Fibroblast of lung (primary cell): ENCODE data around the gene PDLIM4. TPM values are rescaled to one million over a fixed set of nuclear protein-coding genes. Genes with fewer than 3 reads are reported as not detected.

Experiments used
- DNase-seq, 2 donors: peaks; one replicate each; pipeline versions ENCODE4 v3.0.0 to v3.0.0-alpha.2; 2010; ENCODE audit warnings: low read depth in 2 of 2
- H2AFZ ChIP-seq: 2 replicates; pipeline ENCODE4 v1.5.1; 2012; ENCODE audit warnings: low read length, control low read depth, inconsistent platforms
- H3K27ac ChIP-seq: 2 replicates; pipeline ENCODE4 v1.5.1; 2011; ENCODE audit warnings: low read length, control low read depth; ENCODE audit not compliant: insufficient read depth
- H3K27me3 ChIP-seq: 2 replicates; pipeline ENCODE4 v1.5.1; 2011; ENCODE audit warnings: mild to moderate bottlenecking, low read length; ENCODE audit not compliant: control insufficient read depth, insufficient read depth
- H3K36me3 ChIP-seq: 2 replicates; pipeline ENCODE4 v1.5.1; 2011; ENCODE audit warnings: low read length; ENCODE audit not compliant: control insufficient read depth, insufficient read depth
- H3K4me1 ChIP-seq: 2 replicates; pipeline ENCODE4 v1.5.1; 2011; ENCODE audit warnings: low read length; ENCODE audit not compliant: control insufficient read depth, insufficient read depth; ENCODE audit errors: extremely low read depth
- H3K4me2 ChIP-seq: 2 replicates; pipeline ENCODE4 v1.5.1; 2011; ENCODE audit warnings: low read length, control low read depth; ENCODE audit not compliant: insufficient read depth; ENCODE audit errors: extremely low read depth
- H3K4me3 ChIP-seq, 4 experiments: fragments of 200-600 bp in 1 of 4; sonication (generic) in 1 of 4; replicated peaks in 1 of 4; 2 replicates each; pipeline ENCODE4 v1.5.1; 2011 to 2016; ENCODE audit warnings: low read length in 4 of 4, low read depth in 3 of 4, mild to moderate bottlenecking in 3 of 4, control low read depth in 2 of 4, inconsistent platforms in 1 of 4, mixed read lengths in 1 of 4; ENCODE audit not compliant: insufficient read depth in 1 of 4; ENCODE audit errors: control extremely low read depth in 1 of 4
- H3K79me2 ChIP-seq: 2 replicates; pipeline ENCODE4 v1.5.1; 2012; ENCODE audit warnings: mild to moderate bottlenecking, low read length, inconsistent platforms; ENCODE audit not compliant: control insufficient read depth, insufficient read depth
- H3K9ac ChIP-seq: 2 replicates; pipeline ENCODE4 v1.5.1; 2011; ENCODE audit warnings: mild to moderate bottlenecking, low read length, control low read depth; ENCODE audit not compliant: insufficient read depth
- H3K9me3 ChIP-seq: 2 replicates; pipeline ENCODE4 v1.5.1; 2012; ENCODE audit warnings: low read depth, low read length; ENCODE audit not compliant: control insufficient read depth, insufficient read depth
- H4K20me1 ChIP-seq: 2 replicates; pipeline ENCODE4 v1.5.1; 2011; ENCODE audit warnings: low read length; ENCODE audit not compliant: control insufficient read depth, insufficient read depth; ENCODE audit errors: extremely low read depth
- CTCF ChIP-seq, 2 donors: IDR thresholded peaks in 1 of 2; conservative IDR thresholded peaks in 1 of 2; 1 replicate in 1 of 2; 2 replicates in 1 of 2; pipeline ENCODE4 v1.5.1; 2011 to 2012; ENCODE audit warnings: low read length in 2 of 2, control low read depth in 1 of 2, inconsistent platforms in 1 of 2, low read depth in 1 of 2, mild to moderate bottlenecking in 1 of 2
- EZH2 ChIP-seq: IDR thresholded peaks from 2 replicates; pipeline ENCODE4 v1.5.1; 2012; ENCODE audit warnings: low read length, control low read depth, mild to moderate bottlenecking; ENCODE audit errors: missing control alignments
- polyA plus RNA-seq, 2 donors: library from polyadenylated mRNA; depleted of rRNA in 1 of 2; stranded (reverse) in 1 of 2; unstranded in 1 of 2; fragments of >200 nt; gene quantifications; 2 replicates each; pipeline ENCODE4 v1.2.1, GENCODE V29; 2011 to 2012; ENCODE audit warnings: missing spikeins in 1 of 2
- total RNA-seq: library from RNA; depleted of rRNA; stranded (reverse); fragments of >200 nt; gene quantifications from 2 replicates; pipeline ENCODE4 v1.2.1, GENCODE V29; 2014

The PDLIM4 gene
- total and polyA plus RNA-seq, 2 donors (not counting 1 experiment from before 2014, with no cell fraction given): 10.7 to 67.2 TPM

GRCh38 chr5:132225165-132226032 is 32.1 kb upstream of the PDLIM4 start:
- Histone ChIP-seq H3K9ac (peak overlapping the region; percentile 5), H4K20me1 (no peaks in the 10 kb centered on the region), H3K4me1 (peaks cover 35% of the 10 kb centered on the region), H3K4me3 (peak overlapping the region; percentile 7 to 92 (median 28)), H3K79me2 (peaks cover 34% of the 10 kb centered on the region), H2AFZ (no peak overlapping the region), H3K27ac (peak overlapping the region; percentile 87), H3K27me3 (no peaks in the 10 kb centered on the region), H3K36me3 (peaks cover 3% of the 10 kb centered on the region), H3K9me3 (no peaks in the 10 kb centered on the region), H3K4me2 (peak overlapping the region; percentile 75)
- DNase-seq: peak; percentile 85 to 96
- TF ChIP-seq CTCF (conservative IDR thresholded peaks at IDR 0.05 in 1 of 2, IDR thresholded peaks at IDR 0.05 in 1 of 2; ENCODE audit: low read depth in 1 of 2, low read length in 2 of 2) (no peak), EZH2 (no peak)

GRCh38 chr5:132226516-132227234 is 30.8 kb upstream of the PDLIM4 start:
- Histone ChIP-seq H3K27ac (peak overlapping the region; percentile 87), H3K79me2 (peaks cover 31% of the 10 kb centered on the region)

More at GRCh38 chr5:132226516-132227234, 30.8 kb upstream of the PDLIM4 start:
- H3K4me1 ChIP-seq: peaks cover 35% of the 10 kb centered on the region
- peak overlapping the region; percentile 99 for H3K4me2 ChIP-seq
- peak overlapping the region; percentile 76 to 92 (median 80) for H3K4me3 ChIP-seq
- peak; percentile 59 to 68 for DNase-seq
- peak overlapping the region; percentile 91 for H3K9ac ChIP-seq
- no peaks in the 10 kb centered on the region for H3K9me3 ChIP-seq
- H4K20me1 ChIP-seq: no peaks in the 10 kb centered on the region
- H3K36me3 ChIP-seq: peaks cover 3% of the 10 kb centered on the region
- no peaks in the 10 kb centered on the region for H3K27me3 ChIP-seq
- TF ChIP-seq EZH2 (no peak), CTCF (conservative IDR thresholded peaks at IDR 0.05 in 1 of 2, IDR thresholded peaks at IDR 0.05 in 1 of 2; ENCODE audit: low read depth in 1 of 2, low read length in 2 of 2) (no peak)
- peak overlapping the region; percentile 40 for H2AFZ ChIP-seq
